Measurements from ENCODE around the gene FANCG.

GRCh38 chr9:35035851-35036701, 43.7 kb downstream of the FANCG start:
- no peak for TF ChIP-seq POLR2A (IDR thresholded peaks at IDR 0.05)
- TF ChIP-seq CTCF (IDR thresholded peaks at IDR 0.05) = no peak

Measured in uterus (tissue), 2 donors.